GM19239 (cell line): ENCODE data around the gene MEGF11.

Source experiments
- DNase-seq: peaks from one replicate; pipeline ENCODE4 v3.0.0; 2011; ENCODE audit warnings: low spot score; ENCODE audit not compliant: insufficient read length
- FAIRE-seq: peaks from 2 replicates; lab custom pipeline; 2011; peaks lifted over from hg19 to GRCh38; lab: Jason Lieb, UNC

MEGF11 gene

GRCh38 chr15:66076591-66077319 is 176.8 kb downstream of the MEGF11 start:
- FAIRE-seq, result no peak

DNA sequence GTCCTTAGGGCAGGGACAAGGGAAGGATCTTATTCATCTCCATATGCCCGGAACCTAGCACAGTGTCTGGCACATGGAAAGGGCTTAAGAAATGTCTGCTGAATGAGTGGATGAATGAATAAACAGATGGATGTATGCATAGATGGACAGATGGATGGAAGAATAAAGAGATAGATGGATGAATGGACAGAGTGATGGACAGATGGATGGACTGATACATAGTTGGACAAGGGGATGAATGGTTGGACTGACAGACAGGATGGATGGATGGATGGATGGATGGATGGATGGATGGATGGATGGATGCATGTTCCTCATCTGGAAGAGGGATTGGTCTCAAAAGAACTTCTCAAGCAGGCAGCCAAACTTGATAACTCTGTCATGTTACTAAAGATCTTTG is 177.6 kb downstream of the MEGF11 start:
- FAIRE-seq, result no peak
- DNase-seq, result no peak

More at GRCh38 chr15:66076591-66077319, 176.8 kb downstream of the MEGF11 start:
- DNase-seq, result no peak

- no peak for FAIRE-seq
- DNase-seq, result no peak
Observed at GRCh38 chr15:66072616-66073361, 180.8 kb downstream of the MEGF11 start.

- DNase-seq (no peak), FAIRE-seq (no peak)
Observed at GRCh38 chr15:66071921-66072295, 181.6 kb downstream of the MEGF11 start.

DNA sequence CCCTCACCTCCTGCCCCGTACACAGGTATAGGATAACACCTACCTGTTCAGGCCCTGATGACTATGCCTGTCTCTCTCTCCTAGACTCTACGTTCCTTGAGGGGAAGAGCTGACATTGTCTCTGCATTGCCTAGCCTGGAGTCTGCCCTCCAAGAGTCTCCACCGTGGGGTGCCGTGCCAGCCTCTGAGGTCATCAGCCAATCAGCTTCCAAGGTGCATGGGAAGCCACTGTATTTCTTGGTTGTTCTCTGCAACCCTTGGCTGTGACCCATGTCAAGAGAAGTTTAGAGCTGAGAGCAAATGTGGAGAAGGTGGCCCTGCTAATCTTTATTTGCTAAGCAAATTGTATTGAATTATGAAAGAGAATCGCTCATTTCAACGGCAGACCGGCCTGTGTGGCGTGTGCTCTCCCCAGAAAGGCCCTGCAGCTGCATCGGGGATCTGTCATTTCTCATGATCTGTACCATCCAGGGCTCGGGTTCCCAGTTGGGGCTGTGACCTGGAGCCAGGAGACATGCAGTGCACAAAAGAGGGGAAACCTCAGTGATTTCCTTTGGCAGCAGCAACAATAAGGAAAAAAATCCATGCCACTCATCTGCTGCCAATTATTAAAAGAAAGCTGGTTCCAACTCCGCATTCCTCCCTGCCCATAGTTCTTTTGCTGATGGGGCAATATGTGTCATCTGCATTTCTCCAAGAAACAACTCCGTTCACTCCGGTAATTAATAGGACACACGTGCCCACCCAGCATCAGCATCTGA is 182.2 kb downstream of the MEGF11 start:
- no peak for DNase-seq
- no peak for FAIRE-seq

DNA sequence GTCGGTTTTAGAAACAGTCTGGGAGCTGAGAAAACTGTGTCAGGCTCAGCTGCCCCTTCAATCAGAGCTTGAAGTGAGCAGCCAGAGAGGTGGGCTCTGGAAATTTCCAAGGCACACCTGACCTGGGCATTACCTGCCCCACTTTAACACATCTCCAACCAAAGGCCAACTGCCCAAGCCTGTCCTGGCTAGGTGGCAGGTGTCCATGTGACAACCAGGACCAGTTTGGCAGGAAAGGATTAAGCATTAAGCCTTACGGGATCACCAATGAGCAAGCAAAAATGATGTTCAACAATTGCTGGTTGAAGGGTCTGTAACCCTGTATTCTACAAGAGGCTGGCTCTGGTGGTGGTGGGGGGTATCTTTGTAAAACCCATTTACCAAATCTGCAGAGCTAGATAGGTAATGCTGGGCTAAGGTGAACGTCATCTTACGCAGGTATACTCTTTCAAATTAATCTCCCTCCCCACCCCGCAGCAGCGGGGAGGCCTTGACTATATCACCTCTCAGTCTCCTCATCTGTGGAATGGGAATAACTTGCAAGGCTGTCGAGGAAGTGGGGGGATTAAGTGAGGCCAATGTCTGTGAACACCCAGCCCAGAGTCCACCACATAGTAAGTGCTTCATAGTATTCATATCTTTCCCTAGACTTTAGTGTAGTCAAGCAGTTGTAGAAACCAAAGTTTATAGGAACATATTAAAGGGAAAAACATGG is 183.2 kb downstream of the MEGF11 start:
- DNase-seq (no peak), FAIRE-seq (no peak)

DNA sequence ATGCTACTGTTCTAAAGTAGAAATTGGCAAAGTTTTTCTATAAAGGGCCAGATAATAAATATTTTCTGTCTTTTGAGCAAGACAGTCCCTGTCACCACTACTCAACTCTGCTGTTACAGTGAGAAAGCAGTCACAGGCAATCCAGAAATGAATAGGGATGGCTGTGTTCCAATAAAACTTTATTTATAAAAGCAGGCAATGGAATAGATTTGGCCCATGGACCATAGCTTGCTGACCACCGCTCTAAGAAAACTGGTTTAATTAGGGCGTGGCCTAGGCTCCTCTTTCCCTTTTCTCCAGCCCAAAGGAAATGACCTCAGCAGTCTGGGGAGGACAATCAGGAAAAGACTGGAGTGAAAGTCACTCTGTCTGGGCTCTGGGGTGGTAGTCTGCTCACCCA is 183.8 kb downstream of the MEGF11 start:
- DNase-seq (no peak), FAIRE-seq (no peak)

DNA sequence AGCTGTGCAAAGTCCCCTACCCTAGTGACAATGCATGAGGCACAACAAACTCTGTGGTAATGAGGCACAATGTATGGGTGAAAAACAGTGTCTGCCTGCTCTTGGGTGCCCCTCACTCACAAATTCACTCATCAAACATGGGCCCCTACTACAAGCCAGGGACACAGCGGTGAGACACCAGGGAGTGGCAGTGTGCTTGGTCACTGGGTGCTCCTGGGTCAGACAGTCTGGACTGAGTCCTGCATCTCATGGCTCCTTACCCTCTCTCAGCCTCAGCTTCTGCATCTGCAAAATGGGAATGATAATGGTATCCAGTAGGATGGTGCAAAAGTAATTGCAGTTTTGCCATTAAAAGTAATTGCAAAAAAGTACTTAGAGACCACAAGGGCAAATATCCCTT is 184.7 kb downstream of the MEGF11 start:
- FAIRE-seq, result no peak
- no peak for DNase-seq

GRCh38 chr15:66067687-66068086 is 185.9 kb downstream of the MEGF11 start:
- no peak for FAIRE-seq
- DNase-seq, result no peak

DNA sequence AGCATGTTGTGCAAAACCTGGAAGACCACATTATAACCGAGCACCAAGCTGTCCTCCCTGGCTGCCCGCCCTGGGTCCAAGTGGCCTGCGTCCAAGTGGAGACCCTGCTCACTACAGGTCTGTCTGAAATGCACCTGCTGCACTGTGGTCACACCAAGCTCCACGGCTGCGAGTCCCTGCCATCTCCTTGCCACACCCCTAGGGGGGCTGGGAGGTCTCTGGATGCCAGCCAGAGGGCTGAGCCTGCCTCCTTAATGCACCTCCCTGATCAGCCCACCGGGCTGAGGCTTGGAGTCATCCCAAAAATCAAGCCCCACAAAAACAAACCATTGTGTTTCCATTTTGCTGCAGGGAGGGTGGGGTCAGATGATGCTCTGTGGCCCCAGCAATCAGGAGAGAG is 187.1 kb downstream of the MEGF11 start:
- FAIRE-seq (no peak), DNase-seq (no peak)

DNA sequence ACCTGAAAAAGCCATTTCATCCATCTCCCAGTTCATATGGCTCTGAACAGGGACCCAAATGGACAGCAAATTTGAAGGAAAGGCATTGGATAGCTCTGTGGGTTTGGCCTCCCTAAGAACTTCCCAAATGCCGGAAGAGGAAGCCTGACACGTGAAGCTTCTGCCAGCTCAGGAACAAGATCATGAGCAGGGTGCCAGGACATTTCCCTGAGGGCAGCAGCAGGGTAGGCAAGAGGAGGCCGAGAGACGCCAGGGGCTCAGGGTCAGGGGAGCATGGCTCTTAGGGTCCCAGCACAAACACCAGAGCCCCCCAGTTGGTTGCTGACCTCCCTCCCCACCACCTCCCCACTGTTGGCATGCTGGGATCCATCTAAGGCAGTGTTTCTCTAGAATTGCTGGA is 187.5 kb downstream of the MEGF11 start:
- DNase-seq (no peak), FAIRE-seq (no peak)

DNA sequence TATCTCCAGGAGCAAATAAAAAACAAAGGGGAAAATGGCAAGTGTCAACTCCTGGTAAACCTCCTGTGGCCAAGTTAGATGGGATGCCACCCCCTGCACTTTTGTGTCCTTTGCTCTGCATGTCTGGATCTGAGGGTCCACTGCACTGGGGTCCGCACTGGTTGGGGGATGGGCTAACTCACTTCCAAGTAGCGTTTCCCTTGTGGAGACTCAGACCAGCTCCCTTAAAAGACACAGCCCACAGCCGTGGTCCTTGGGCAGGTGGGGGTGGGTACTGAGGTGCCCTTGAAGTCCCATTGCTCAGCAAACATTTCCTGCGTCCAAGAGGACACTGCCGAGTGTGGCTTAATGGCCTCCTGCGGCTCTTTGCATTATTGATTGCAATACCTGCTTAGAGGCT is 188.2 kb downstream of the MEGF11 start:
- DNase-seq (no peak), FAIRE-seq (no peak)

GRCh38 chr15:66063147-66063546 is 190.4 kb downstream of the MEGF11 start:
- FAIRE-seq, result no peak
- no peak for DNase-seq

GRCh38 chr15:66057089-66057488 is 196.5 kb downstream of the MEGF11 start:
- no peak for DNase-seq
- no peak for FAIRE-seq

DNA sequence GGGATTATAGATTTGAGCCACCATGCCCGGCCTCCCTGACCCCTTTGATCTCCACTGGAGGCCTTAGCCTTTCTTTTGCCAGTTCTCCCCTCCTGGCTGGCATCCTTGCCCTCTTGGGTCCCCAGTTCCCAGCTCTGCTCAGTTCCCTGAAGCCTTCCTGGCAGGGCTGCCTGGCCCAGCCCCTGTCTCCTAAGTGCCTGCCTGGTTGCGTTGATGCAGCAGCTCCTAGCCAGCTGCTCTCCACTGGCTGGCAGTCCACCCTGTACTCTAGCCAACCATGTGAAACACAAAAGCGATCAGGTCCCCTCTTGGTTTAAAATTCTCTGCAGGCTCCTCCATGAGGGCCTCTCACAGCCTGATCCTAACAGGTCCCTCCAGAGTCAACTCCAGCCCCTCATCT is 199.6 kb downstream of the MEGF11 start:
- DNase-seq (no peak), FAIRE-seq (no peak)

- no peak for FAIRE-seq
- DNase-seq, result no peak
Observed at GRCh38 chr15:66051833-66052232, 201.7 kb downstream of the MEGF11 start.

DNA sequence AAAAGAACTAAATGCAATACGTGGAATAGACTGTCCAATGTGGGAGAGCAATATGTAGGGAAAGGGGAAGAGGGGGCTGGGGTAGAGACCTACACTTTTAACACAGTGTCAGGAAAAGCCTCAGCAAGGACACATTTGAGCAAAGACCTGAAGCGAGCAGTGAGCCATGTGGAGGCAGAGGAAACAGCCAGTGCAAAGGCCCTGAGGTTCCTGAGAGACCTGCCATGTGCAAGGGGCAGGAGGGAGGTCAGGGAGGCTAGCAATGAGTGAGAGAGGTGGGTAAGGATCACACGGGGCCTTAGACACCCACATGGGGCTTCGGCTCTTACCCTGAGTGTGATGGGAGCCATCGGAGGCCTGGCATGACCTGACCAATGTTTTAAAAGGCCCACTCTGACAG is 203.3 kb downstream of the MEGF11 start:
- DNase-seq (no peak), FAIRE-seq (no peak)

DNA sequence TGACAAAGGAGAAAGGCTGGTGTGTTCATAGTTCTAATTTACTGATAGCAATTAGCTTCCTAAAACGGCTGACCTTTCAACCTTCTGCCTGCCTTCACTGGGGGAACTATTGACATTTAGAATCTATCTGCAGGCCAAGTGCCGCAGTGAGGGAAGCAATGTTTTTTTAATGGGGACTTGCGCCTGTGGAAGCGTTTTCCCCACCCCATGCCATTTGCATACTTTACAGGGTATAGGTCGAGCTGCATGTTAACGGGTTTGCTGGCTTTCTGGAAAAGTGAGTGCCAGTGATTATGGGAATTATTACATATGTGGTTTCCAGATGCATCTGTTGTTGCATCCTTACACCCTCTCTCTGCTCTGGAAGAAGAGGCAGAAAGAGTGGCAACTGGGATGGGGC is 204.2 kb downstream of the MEGF11 start:
- FAIRE-seq (no peak), DNase-seq (no peak)

- no peak for DNase-seq
- FAIRE-seq, result no peak
Observed at GRCh38 chr15:66047321-66048024, 206.1 kb downstream of the MEGF11 start.

- DNase-seq (no peak), FAIRE-seq (no peak)
Observed at GRCh38 chr15:66046751-66047150, 206.8 kb downstream of the MEGF11 start.
